GM21526 (cell line): ENCODE measurements around the gene ZDHHC14.
"Not testable (repeated sequence)": the region's sequence is repeated elsewhere in the genome, so short reads cannot be mapped to it uniquely, and the experiment has no call there.

ENCODE experiments used
- ATAC-seq: cut with Tn5 transposase; IDR thresholded peaks from one replicate; pipeline ENCODE4 v1.9.1; 2021; ENCODE audit warnings: moderate library complexity; ENCODE audit not compliant: unreplicated experiment, low FRiP score

Gene ZDHHC14

GRCh38 chr6:157402996-157403685 lies 22.2 kb downstream of the ZDHHC14 start:
- ATAC-seq: no peak

GRCh38 chr6:157403686-157404051 lies 22.7 kb downstream of the ZDHHC14 start:
- no peak for ATAC-seq

- no peak for ATAC-seq
Observed at GRCh38 chr6:157405986-157406385, 25.0 kb downstream of the ZDHHC14 start.

GRCh38 chr6:157406661-157407060 lies 25.7 kb downstream of the ZDHHC14 start:
- ATAC-seq: no peak

GRCh38 chr6:157407646-157408045 lies 26.7 kb downstream of the ZDHHC14 start:
- no peak for ATAC-seq

- not testable (repeated sequence) for ATAC-seq
Observed at GRCh38 chr6:157408427-157408826, 27.4 kb downstream of the ZDHHC14 start.

- no peak for ATAC-seq
Observed at GRCh38 chr6:157410045-157410444, 29.1 kb downstream of the ZDHHC14 start.

- ATAC-seq: no peak
Observed at GRCh38 chr6:157411368-157411767, 30.4 kb downstream of the ZDHHC14 start.

- ATAC-seq: no peak
Observed at GRCh38 chr6:157412791-157413190, 31.8 kb downstream of the ZDHHC14 start.

GRCh38 chr6:157420497-157420896 lies 39.5 kb downstream of the ZDHHC14 start:
- no peak for ATAC-seq

- ATAC-seq: no peak
Observed at GRCh38 chr6:157424491-157425020, 43.6 kb downstream of the ZDHHC14 start.

- ATAC-seq: no peak
Observed at GRCh38 chr6:157427969-157428368, 47.0 kb downstream of the ZDHHC14 start.

GRCh38 chr6:157428427-157429202 lies 47.6 kb downstream of the ZDHHC14 start:
- ATAC-seq: no peak

- no peak for ATAC-seq
Observed at GRCh38 chr6:157429248-157429647, 48.3 kb downstream of the ZDHHC14 start.

- no peak for ATAC-seq
Observed at GRCh38 chr6:157430834-157431233, 49.8 kb downstream of the ZDHHC14 start.

- no peak for ATAC-seq
Observed at GRCh38 chr6:157432231-157432891, 51.4 kb downstream of the ZDHHC14 start.

- ATAC-seq: no peak
Observed at GRCh38 chr6:157432892-157433265, 51.9 kb downstream of the ZDHHC14 start.

- ATAC-seq: no peak
Observed at GRCh38 chr6:157433678-157434081, 52.7 kb downstream of the ZDHHC14 start.

- no peak for ATAC-seq
Observed at GRCh38 chr6:157434349-157435033, 53.5 kb downstream of the ZDHHC14 start.

GRCh38 chr6:157436219-157436943 lies 55.4 kb downstream of the ZDHHC14 start:
- ATAC-seq: no peak
